HG03520 (cell line): Measurements from ENCODE around the gene NGDN.
A peak's percentile ranks its signal among the peaks of the same experiment; 100 is the strongest.
"Not testable (repeated sequence)": the region's sequence is repeated elsewhere in the genome, so short reads cannot be mapped to it uniquely, and the experiment has no call there.

ENCODE experiments used
- ATAC-seq: cut with Tn5 transposase; IDR thresholded peaks from one replicate; pipeline ENCODE4 v1.9.1; 2021; ENCODE audit warnings: mild to moderate bottlenecking, moderate library complexity; ENCODE audit not compliant: unreplicated experiment

The NGDN gene

GRCh38 chr14:23469127-23469905, at the start of gene NGDN:
NGDN (plus strand) TSS chr14:23469703; CDS start chr14:23469716, 13 bp downstream.
- ATAC-seq: peak; percentile 92

GRCh38 chr14:23421594-23421993, 47.9 kb upstream of the NGDN start:
- no peak for ATAC-seq

- ATAC-seq: no peak
Observed at GRCh38 chr14:23423657-23424056, 45.8 kb upstream of the NGDN start.

DNA sequence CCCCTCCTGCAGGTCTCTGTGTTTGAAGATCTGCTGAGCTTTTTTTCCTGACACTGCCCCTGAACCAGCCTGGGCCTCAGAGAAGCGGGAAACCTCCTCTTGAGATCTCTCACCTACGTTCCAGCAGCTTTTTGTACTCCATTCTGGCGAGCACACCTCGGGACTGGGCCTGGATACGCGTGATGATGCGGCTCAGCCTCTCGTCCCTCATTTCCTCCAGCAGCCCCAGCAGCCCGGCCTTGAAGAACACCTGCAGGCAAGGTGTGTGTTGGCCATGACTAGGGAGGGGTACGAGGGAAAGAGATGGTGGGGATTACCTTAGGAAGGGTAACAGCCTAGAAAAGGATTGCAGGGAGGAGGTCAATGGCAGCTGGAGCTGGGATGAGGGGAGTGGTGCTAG, 44.3 kb upstream of the NGDN start:
- ATAC-seq: no peak

- not testable (repeated sequence) for ATAC-seq
Observed at GRCh38 chr14:23425798-23426197, 43.7 kb upstream of the NGDN start.

DNA sequence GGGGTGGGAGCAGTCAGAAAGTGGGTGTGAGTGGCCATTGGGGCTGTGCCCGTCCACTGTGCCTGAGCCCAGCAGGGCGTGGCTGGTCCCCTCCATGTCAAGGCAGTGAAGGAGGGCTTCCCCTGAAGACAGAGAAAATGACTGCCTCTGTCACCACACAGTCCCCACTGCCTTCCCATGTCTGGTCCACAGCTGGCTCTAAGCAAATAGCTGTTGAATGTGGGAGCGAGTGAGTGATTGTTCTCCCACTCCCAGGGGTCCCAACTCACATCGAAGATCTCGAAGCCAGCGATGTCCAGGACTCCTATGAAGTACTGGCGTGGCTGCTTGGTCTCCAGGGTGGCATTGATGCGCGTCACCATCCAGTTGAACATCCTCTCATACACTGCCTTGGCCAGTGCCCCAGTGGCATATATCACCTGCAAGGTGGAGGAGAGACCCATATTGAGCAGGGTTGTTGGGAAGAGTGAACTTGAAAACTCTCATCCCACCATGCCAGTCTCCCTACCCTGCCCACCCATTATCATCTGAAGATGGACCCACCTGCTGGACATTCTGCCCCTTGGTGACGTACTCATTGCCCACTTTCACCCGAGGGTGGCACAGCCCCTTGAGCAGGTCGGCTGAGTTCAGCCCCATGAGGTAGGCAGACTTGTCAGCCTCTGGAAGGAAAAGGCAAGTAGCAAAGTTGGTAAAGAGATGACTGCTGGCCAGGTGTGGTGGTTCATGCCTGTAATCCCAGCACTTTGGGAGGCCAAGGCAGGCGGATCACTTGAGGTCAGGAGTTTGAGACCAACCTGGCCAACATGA, 40.6 kb upstream of the NGDN start:
- no peak for ATAC-seq

DNA sequence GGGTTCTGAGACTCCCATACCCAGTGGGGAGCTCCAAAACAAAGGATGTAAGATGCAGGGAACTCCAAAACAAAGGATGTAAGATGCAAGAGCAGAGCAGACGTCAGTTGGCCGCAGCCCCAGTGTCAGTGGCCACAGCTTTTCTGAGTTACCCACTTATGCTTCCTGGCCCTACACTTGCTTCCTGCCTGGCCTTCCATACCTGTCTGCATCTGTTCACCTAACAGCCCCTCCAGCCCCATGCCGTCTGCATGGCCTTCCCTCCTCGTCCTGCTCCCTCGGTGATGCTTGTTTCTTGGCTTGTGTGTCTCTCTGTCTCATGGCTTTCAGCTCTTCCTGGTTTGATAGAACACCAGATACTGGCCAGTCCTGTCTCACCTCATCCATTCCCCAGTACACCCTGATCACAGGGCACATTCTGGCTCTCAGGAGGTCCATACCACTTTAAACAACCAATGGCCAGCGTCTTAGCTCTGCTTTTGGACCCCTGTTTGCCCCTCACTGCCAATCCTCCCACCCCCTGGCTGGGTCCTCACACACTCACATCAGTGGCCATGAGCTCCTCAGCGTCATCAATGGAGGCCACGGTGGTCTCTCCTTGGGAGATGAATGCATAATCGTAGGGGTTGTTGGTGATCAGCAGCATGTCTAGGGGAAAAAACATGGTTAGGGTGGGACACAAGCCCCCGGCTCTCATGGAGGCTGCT, 39.3 kb upstream of the NGDN start:
- no peak for ATAC-seq

GRCh38 chr14:23430723-23431085, 38.8 kb upstream of the NGDN start:
- ATAC-seq: no peak

- no peak for ATAC-seq
Observed at GRCh38 chr14:23431486-23431885, 38.0 kb upstream of the NGDN start.

- ATAC-seq: no peak
Observed at GRCh38 chr14:23432102-23432925, 37.2 kb upstream of the NGDN start.

- no peak for ATAC-seq
Observed at GRCh38 chr14:23432946-23433345, 36.6 kb upstream of the NGDN start.

DNA sequence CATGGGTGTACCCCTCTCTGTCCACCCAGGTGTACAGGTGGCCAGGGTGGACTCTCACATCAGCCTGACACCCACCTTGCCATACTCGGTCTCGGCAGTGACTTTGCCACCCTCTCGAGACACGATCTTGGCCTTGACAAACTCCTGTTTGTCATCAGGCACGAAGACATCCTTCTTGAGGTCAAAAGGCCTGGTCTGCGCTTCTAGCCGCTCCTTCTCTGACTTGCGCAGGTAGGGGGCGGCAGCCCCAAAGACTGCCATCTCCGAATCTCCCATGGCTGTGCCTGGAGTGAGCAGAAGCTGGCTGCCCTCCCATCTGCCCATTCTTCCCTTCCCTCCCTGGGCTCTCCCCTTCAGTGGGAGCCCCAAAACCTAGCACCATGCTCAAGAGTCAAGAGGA, 36.0 kb upstream of the NGDN start:
- no peak for ATAC-seq

DNA sequence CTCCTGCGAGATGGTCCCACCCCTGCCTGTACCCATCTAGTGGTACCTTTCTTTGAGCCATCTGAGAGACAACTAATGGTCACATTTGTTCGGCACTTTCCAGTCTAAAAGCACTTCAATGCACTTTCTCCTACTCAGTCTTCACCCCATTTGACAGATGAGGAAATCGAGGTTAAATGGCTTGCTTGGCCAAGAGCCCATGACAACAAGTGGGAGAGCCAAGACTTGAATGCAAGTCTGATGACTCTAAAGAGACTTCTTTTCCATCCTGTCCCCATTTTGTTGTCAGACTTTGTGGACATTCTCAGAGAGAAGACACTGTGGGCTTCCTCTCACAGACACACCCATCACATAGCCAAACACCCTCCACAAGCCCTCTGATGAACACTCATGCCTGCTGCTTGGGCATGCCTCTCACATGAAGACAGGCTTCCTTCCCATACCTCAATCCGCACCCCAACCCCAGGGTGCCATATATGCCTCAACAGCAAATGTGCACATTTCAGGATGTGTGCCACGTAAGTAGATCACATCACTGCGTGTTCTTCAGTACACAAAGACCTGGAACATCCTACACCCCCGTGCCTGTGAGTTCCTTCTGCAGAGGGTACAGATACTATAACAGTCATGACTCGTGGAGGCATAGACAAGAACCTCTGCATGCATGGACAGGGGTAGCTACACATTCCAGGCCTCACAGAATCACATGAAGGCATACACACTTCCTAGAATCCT, 34.8 kb upstream of the NGDN start:
- no peak for ATAC-seq

DNA sequence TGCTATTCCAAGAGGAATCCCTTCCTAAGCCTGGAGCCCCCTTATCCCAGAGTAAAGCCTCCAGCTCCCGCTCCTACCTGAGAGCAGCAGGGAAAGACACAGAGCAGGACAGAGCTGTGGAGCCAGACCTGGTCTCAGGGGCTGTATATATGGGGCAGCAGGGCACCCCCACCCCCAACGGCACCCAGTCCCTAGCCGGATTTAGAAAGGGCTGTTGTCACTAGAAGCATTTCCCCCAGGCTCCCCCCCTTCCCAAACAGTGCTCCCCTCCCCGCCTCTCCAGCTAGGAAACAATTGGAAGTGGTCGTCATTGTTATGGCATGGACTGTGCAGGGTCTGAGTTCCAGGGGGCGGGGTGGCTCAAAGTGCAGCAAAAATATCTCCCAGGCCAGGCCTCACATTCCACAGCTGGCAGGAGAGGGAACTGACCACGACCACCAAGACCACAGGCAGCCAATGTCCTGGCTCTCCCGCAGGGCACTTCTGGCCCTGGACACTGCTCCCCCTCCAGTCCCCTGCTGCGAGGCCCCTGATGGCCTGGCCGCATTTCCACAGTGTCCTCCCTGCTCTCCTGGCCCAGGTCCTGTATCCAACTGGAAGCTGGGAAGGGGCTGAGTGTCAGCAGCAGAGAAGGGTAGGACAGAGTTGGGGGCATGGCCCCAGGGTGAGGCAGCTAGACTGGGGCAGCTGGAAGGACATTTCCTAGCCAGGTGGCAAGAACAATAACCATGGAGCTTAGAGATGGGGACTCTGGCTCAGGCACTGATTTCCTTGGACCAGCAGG, 33.8 kb upstream of the NGDN start, which contains the start of gene MYH7:
TSS of gene MYH7 (minus strand) at position 118 of the 784 bp plus-strand sequence. CDS start 1,928 bp downstream, outside the sequence.
- no peak for ATAC-seq

DNA sequence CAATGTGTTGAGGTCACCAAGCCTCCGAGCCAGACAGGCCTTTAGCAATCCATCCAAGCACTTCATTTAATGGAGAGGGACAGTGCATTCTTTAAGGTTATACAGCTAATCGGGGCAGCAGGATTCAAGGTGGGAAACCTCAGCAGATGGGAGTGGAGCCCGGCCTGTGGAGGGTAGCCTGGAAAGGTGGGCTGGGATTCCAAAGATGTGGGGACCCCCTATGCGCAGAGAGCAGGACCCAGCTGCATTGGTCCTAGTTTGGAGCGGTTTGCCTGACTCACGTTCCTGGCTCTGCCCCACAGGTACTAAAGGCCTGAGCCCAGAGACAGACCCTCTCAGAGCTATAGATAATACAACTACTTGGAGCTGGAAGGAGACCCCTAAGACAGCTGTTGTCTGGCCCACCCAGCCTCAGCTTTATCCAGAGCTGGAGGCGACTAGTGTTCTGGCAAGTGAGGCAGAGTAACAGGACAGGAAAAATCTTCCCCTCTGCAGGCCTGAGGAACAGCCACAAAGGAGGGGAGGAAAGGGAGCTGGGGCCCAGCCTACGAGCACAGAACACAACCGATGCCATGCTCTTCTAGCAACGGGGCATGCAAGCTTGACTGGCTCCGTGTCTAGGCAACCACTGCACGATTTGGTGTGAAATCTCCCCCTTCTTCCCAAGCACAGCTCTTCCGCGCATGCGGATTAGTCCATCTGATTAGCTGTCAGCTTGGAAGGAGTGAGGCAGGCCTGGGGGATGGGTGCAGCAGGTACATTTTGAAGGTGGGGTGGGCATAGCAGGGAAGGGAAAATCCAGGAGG, 33.0 kb upstream of the NGDN start:
- ATAC-seq: no peak

GRCh38 chr14:23437133-23438100, 32.1 kb upstream of the NGDN start:
- no peak for ATAC-seq
